Measurements from ENCODE around the gene SLC25A1.

The SLC25A1 gene

GRCh38 chr22:19180234-19180633 lies 1.7 kb upstream of the SLC25A1 start:
- DNase-seq (ENCODE audit: insufficient read length, low spot score) (no peak), FAIRE-seq (no peak)
- TF ChIP-seq CTCF (IDR thresholded peaks at IDR 0.05; ENCODE audit: insufficient read depth, missing control alignments), result no peak

GRCh38 chr22:19179497-19180048 lies 1.0 kb upstream of the SLC25A1 start:
- DNase-seq (ENCODE audit: insufficient read length, low spot score) (peak; percentile 62), FAIRE-seq (no peak)
- peak; percentile 71 for TF ChIP-seq CTCF (IDR thresholded peaks at IDR 0.05; ENCODE audit: insufficient read depth, missing control alignments)

- DNase-seq (ENCODE audit: insufficient read length, low spot score), result no peak
- no peak for FAIRE-seq
- no peak for TF ChIP-seq CTCF (IDR thresholded peaks at IDR 0.05; ENCODE audit: insufficient read depth, missing control alignments)
Observed at GRCh38 chr22:19178065-19178656, 375 bp downstream of the SLC25A1 start.

GRCh38 chr22:19177164-19178064 lies 1.1 kb downstream of the SLC25A1 start:
- no peak for TF ChIP-seq CTCF (IDR thresholded peaks at IDR 0.05; ENCODE audit: insufficient read depth, missing control alignments)
- no peak for DNase-seq (ENCODE audit: insufficient read length, low spot score)
- FAIRE-seq, result no peak

GRCh38 chr22:19176732-19177131 lies 1.8 kb downstream of the SLC25A1 start:
- FAIRE-seq (no peak), DNase-seq (ENCODE audit: insufficient read length, low spot score) (no peak)
- TF ChIP-seq CTCF (IDR thresholded peaks at IDR 0.05; ENCODE audit: insufficient read depth, missing control alignments), result no peak

GRCh38 chr22:19176175-19176643 lies 2.3 kb downstream of the SLC25A1 start:
- DNase-seq (ENCODE audit: insufficient read length, low spot score) (no peak), FAIRE-seq (no peak)
- TF ChIP-seq CTCF (IDR thresholded peaks at IDR 0.05; ENCODE audit: insufficient read depth, missing control alignments), result no peak
